NCI-H2107 treated with DMSO at 0.1 percent for 48 hours (cell line): Measurements from ENCODE around the gene HIVEP2.

Experiments used
- DNase-seq: peaks from one replicate; lab custom pipeline; 2025; ENCODE audit not compliant: unreplicated experiment; lab: John Stamatoyannopoulos, UW

The HIVEP2 gene

GRCh38 chr6:142790257-142790656, 154.7 kb downstream of the HIVEP2 start:
- DNase-seq = no peak

GRCh38 chr6:142787422-142787821, 157.6 kb downstream of the HIVEP2 start:
- DNase-seq = no peak

GRCh38 chr6:142786476-142786875, 158.5 kb downstream of the HIVEP2 start:
- DNase-seq = no peak

DNA sequence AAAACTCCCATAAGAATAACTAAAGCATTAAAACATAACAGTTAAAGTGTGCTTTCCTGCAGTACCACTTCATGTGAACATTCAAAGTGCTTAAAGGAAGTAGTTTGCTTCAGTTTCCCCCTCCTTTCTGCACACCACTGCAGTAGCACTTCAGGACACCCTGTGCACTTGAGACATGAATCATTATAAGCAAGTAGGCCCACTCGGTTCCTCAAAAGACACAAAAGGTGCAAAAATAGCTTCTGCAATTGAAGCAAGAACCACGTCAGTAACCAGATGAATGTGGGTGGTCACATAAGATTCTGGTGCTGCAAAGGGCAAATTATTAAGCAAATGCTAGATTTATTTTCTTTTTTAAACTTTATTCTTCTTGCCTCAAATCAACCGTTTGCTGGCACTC, 160.6 kb downstream of the HIVEP2 start:
- no peak for DNase-seq

DNA sequence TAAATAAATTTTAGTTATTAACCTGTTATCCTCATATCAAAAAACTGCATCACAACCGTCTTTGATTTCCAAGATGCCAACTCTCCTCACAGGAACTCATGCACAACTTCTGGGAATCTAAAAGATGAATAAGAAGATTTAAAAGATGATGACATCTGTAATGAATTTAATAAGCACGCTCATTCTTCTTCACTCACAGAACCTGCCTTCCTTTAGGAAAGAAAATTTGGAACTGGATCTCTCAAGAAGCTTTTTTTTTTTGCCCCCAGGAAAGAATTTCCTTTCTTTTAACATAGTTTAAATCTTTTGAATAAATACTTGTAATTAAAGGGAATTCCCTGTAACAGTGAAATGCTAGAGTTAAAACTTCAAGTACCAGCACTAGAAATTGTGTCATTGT, 161.5 kb downstream of the HIVEP2 start:
- DNase-seq = no peak

- DNase-seq = no peak
Measured at GRCh38 chr6:142781129-142781528, 163.8 kb downstream of the HIVEP2 start.

DNA sequence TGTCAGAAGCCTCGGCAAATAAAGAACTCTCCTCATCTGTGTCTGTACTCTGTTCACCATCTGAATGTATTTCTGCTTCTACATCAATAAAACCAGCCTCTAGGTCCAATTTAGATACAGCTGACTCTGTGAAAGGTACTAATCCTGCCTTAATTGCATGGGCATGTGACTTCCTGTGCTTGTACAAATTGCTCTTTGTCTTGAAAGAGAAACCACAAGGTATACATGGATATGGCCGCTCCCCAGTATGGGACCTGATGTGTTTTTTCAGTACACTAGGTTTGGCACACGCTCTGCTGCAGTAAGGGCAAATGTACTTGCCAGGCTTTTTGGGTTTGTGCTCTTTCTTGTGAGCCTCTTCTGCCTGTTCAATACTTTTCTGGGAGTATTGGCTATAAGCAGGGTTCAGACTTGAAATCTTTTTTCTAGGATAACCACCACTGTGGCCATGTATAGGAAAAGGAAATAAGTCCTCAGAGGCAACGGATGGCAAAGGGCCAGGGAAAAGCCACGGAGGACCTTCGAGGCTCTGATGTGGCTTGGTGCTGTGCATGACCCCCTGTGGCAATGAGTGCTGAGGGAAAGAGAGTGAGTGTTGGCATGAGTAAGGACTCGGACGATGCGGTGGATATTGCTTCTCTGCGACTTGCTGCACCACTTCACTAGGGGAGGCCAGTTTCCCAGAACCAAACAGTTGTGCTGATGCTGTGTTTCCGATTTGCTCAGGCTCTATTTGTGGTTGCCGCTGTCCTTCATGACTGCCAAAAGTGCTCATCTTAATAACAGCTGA, 170.9 kb downstream of the HIVEP2 start:
- DNase-seq = peak; percentile 44

DNA sequence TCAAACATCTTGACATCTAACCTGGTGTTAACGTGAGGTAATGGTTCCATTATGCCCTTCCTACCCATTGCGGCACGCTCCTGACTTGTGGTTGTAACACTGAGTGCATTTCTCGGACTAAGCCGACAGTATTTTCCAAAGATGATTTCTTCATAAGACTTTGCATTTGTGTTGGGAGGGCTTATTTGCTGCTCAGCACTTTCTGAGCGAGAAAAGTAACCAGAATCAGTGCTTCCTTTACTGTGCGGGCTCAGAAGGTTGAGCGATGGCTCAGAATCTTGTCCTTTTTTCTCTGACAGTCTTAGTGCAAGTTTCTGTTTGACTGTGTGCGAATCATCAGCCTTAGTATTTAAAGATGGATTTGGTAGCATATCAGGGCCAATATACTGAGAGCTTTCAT, 171.7 kb downstream of the HIVEP2 start:
- DNase-seq = no peak

DNA sequence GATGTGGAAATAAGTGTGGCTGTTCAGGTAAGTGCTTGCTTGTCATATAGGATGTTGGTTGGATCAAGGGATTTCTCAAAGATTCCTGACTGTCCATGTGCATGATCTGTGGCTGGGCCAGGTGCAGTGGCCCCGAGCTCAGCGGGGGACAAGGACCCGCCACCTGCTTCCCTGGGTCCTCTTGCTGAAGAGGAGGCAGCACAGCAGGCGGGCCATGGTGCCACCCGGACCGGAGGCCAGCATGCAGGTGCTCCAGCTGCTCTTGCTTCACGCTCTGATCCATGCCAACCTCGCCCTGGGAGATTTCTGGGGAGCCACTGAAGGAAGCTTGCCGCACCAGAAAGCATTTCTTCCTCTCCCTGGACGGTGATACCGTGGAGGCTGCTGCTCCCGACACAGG, 173.8 kb downstream of the HIVEP2 start:
- DNase-seq = peak; percentile 80

DNA sequence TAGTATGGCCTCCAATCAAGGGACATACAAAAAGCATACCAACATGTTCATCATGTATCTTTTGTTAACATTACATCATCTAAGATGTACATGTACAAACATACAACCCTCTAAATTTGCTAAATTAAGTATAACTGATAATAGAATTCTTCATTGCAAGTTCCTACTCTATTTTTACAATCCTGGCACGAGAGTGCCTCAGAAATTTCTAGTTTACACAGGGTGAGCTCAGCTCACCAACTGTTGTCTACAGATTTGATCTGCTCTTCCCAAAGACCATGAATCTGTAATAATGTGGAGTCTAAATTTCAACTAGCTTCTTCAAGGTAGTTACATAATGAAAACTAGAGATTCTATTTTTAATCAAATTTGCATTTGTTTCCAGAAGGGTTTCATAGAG, 179.7 kb downstream of the HIVEP2 start:
- no peak for DNase-seq

DNA sequence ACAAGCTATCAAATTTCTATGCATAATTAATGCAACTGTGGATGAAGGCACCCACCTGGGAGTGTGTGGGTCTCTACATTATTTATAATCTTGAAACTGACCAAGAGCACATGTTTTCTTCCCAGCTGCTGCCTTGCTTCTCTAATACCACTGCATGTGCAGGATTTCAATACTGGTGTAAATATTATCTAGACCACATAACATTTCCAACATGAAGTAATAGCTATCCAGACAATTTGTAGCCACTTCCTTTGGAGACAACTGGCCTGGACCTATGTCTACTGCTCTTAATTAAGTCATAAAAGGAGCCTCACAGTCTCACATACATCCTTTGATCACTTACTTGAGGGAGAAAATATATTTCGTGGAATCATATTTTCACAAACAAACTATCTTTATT, 180.7 kb downstream of the HIVEP2 start:
- DNase-seq = no peak

- no peak for DNase-seq
Measured at GRCh38 chr6:142763205-142763604, 181.8 kb downstream of the HIVEP2 start.

GRCh38 chr6:142761756-142762155, 183.2 kb downstream of the HIVEP2 start:
- no peak for DNase-seq

GRCh38 chr6:142760152-142760551, 184.8 kb downstream of the HIVEP2 start:
- DNase-seq = no peak

DNA sequence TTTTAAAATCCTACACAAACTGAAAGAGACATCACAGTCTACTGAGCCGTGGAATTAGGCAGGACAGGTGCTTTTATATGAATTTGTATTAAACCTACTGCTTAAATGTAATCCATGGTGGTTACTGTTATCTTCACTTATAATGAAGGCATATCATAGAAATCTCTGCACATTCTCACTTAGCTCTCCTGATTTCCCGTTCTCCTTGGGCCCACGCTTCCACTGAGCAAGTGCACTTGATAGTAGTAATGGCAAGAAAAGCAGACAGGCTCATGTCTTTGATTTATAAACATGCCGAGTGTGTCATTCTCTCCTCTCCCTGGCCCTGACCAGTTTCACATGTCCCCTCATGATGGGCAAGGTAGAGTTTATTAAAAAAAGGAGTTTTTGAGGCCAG, 186.3 kb downstream of the HIVEP2 start:
- DNase-seq = no peak

DNA sequence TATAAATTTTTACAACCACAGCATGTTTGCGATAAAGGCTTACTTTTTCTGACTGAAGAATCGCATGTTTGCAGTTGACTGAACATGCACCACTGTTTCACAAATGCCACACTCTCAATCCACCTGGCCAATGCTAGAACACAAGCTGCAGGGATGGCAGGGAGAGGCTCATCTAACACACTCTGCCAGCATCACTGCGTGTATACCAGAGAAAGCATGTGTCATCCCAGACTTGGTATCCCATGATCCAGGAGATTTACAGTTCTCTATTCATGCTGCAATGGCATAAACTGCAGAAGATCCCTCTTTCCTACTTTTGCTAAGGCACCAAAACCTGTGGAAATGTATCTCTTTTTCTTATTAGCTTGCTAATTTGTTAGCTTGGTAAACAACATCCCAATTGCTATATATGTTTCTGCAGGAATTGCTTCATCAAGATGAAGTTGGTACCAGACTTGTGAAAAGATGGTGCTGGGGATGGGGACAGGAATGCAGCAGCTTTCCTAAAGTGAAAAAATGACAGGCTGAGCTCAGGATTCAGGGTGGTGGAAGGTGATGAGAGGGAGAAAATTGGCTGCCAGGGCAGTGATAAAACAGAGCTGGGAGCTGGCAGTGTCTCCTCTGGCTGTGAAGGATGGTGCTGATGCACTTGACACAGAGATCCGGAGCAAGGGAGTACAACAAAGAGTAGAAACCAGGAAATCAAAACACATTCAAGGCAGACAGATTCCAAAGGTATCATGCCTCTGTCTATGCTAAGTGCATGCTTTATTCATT, 186.9 kb downstream of the HIVEP2 start:
- no peak for DNase-seq

- DNase-seq = no peak
Measured at GRCh38 chr6:142756215-142756630, 188.8 kb downstream of the HIVEP2 start.

DNA sequence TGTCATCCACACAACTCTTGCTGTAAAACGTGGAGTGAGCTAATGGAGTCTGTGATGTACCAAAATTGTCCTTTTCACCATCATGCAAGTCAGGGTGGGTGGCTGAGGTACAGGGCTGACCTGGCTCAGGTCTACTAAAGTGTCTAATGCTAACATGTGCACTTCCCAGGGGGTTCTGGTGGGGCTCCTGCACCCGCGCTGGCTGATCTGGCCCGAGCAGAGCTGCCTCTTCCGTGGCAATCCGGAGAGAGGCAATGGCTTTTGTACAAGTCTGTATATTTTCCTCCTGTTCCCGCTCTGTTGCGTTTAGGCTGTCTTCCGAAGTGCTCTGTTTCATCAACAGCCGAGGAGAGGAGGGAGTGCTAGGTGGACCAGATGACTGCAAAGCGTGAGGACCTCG, 191.8 kb downstream of the HIVEP2 start:
- no peak for DNase-seq

GRCh38 chr6:142752348-142752747, 192.6 kb downstream of the HIVEP2 start:
- no peak for DNase-seq

DNA sequence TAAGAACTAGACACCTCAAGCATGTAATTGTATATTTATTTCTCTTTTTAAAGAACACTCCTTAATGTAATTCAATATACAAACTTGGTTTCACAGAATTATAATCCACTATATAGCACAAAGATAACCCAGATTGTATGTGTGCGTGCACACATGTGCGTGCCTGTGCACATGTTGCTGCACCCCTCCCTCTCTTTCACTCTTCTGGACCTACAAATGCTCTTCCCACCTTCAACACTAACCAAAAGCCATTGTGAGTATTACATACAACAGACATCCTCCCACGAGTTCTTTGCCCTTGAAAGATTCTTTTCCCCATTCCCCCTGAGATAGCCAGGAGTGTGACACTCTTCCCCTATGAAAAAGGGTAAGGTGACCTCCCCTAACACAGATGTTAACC, 193.5 kb downstream of the HIVEP2 start:
- DNase-seq = no peak

DNA sequence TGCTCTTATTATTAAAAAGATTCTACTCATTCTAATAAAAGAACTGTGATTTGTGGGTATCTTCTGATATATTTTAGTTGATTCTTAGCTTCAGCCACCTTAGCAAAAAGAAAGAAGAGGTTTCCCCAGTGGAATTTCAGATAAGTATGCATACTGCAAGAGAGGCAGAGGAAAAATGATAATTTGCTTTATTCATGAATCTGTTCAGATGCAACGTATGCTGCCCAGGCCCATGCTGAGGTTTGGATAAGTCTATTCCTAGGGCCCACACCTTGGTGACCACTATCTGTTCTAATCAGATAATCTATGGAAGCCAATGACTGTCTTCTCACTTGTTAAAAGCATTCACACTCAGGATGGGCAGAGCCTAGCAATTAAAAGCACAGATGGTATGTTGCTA, 194.0 kb downstream of the HIVEP2 start:
- no peak for DNase-seq

DNA sequence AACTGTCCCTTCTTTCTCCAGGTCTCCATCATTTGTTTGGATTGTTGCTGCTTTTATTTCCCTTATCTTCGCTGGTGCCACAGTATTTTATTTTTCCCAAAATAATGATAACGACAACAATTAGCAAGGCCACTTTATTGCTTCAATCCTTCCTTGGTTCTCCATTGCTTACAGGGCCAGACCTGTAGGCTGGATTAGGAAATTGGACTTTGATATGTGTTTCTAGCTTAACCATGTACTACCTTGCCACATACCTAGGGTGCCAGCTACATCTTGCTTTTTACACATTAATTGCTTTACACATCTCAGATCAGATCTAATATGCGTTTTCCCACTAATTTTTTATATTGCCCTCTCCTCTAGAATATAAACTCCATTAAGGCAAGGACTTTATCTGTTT, 195.4 kb downstream of the HIVEP2 start:
- no peak for DNase-seq
